BLaER1 treated with 17β-estradiol and CSF1 and Interleukin-3, amounts not matched to agents 10 nM and 100 nM (cell line): ENCODE results near the gene UHRF1.
"Not testable (repeated sequence)": the region's sequence is repeated elsewhere in the genome, so short reads cannot be mapped to it uniquely, and the experiment has no call there.

Experiments used
- H3K27ac ChIP-seq, 11 experiments: shearing (Covaris generic); formaldehyde crosslinking; 2 replicates each; pipeline ENCODE4 v1.8.1; 2022
- H3K27me3 ChIP-seq, 11 experiments: shearing (Covaris generic); formaldehyde crosslinking; 2 replicates each; pipeline ENCODE4 v1.8.1; 2022
- H3K36me3 ChIP-seq, 11 experiments: shearing (Covaris generic); formaldehyde crosslinking; 2 replicates each; pipeline ENCODE4 v1.8.1; 2022
- H3K4me1 ChIP-seq, 10 experiments: shearing (Covaris generic); formaldehyde crosslinking; 2 replicates each; pipeline ENCODE4 v1.8.1; 2022
- H3K4me2 ChIP-seq, 11 experiments: shearing (Covaris generic); formaldehyde crosslinking; 2 replicates each; pipeline ENCODE4 v1.8.1; 2022
- H3K4me3 ChIP-seq, 10 experiments: shearing (Covaris generic); formaldehyde crosslinking; 2 replicates each; pipeline ENCODE4 v1.8.1; 2022
- H3K9ac ChIP-seq, 11 experiments: shearing (Covaris generic); formaldehyde crosslinking; 2 replicates each; pipeline ENCODE4 v1.8.1; 2022
- H3K9me3 ChIP-seq, 11 experiments: shearing (Covaris generic); formaldehyde crosslinking; replicated peaks in 1 of 11; 2 replicates each; pipeline ENCODE4 v1.8.1; 2022
- H4K20me1 ChIP-seq, 11 experiments: shearing (Covaris generic); formaldehyde crosslinking; 2 replicates each; pipeline ENCODE4 v1.8.1; 2022
- Cebpa-rat ChIP-seq, 11 experiments: shearing (Covaris generic); IDR thresholded peaks; 2 replicates each; pipeline ENCODE4 v1.8.1; 2022

UHRF1 gene

DNA sequence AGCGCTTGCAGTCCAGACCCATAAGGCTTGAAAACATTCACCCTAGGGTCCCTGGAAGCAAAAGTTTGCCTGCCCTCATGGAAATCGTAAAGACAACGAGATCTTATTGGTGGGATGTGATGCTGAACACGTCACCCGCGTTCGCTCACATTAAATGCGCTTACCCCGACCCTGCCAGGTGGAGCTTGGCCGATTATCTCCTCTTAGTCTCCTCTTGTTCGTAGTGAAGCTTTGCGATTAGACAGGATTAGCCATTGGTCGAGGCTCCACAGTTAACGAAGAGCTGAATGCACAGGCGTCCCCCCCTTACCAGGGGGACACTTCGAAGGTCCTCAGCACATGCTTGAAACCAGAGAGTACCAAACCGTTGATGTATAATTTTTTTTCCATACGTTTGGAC is 43.6 kb downstream of the UHRF1 start:
- H3K4me3 ChIP-seq, result no peak overlapping the region
- H3K36me3 ChIP-seq, result peaks cover 21 to 100% (median 100%) of the 10 kb centered on the region in 11 experiments; a peak in 21 of 22 replicates
- no peak overlapping the region for H3K27ac ChIP-seq
- H3K27me3 ChIP-seq, result no peaks in the 10 kb centered on the region
- H3K9ac ChIP-seq, result peak overlapping the region in 1 of 11 experiments; percentile 10; a peak in 1 of 22 replicates
- peaks cover 0 to 100% (median 97%) of the 10 kb centered on the region in 11 experiments; a peak in 18 of 22 replicates for H4K20me1 ChIP-seq
- no peak overlapping the region for H3K4me2 ChIP-seq
- peaks cover 0 to 5% (median 4%) of the 10 kb centered on the region in 10 experiments; a peak in 10 of 20 replicates for H3K4me1 ChIP-seq
- no peaks in the 10 kb centered on the region for H3K9me3 ChIP-seq
- no peak for TF ChIP-seq Cebpa-rat (IDR thresholded peaks at IDR 0.05)

DNA sequence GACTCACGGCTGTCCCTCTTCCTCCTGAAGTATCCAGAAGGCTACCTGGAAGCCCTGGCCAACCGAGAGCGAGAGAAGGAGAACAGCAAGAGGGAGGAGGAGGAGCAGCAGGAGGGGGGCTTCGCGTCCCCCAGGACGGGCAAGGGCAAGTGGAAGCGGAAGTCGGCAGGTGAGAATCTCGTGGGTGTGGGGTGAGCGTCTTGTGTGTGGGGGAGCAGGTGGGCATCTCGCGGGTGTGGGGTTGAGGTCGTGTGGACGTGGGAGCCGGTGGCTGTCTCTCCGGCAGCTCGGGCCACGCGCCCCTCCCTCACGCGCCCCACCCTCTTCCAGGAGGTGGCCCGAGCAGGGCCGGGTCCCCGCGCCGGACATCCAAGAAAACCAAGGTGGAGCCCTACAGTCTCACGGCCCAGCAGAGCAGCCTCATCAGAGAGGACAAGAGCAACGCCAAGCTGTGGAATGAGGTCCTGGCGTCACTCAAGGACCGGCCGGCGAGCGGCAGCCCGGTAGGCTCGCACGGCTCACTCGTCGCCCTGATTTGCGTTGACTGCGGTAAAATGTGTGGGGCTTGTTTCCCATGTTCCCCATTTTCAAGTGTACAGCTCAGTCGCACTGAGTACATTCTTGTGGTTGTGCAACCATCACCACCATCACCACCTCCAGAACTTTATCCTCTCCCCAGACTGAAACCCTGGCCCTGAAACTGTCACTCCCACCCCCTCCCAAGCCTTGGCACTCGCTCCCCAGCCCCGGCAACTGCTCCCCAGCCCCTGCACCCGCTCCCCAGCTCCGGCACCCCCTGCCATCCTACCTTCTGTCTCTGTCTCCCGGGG is 45.2 kb downstream of the UHRF1 start:
- peaks cover 0 to 100% (median 99%) of the 10 kb centered on the region in 11 experiments; a peak in 18 of 22 replicates for H4K20me1 ChIP-seq
- peaks cover 21 to 100% (median 100%) of the 10 kb centered on the region in 11 experiments; a peak in 21 of 22 replicates for H3K36me3 ChIP-seq
- peak overlapping the region in 3 of 11 experiments; percentile 32 to 42 (median 35); a peak in 3 of 22 replicates for H3K27ac ChIP-seq
- not testable (repeated sequence) for H3K9me3 ChIP-seq, H3K4me2 ChIP-seq, H3K4me3 ChIP-seq, H3K27me3 ChIP-seq
- peaks cover 7 to 21% (median 18%) of the 10 kb centered on the region in 10 experiments; a peak in 18 of 20 replicates for H3K4me1 ChIP-seq
- peak overlapping the region in 1 of 11 experiments; percentile 8; a peak in 1 of 22 replicates for H3K9ac ChIP-seq

DNA sequence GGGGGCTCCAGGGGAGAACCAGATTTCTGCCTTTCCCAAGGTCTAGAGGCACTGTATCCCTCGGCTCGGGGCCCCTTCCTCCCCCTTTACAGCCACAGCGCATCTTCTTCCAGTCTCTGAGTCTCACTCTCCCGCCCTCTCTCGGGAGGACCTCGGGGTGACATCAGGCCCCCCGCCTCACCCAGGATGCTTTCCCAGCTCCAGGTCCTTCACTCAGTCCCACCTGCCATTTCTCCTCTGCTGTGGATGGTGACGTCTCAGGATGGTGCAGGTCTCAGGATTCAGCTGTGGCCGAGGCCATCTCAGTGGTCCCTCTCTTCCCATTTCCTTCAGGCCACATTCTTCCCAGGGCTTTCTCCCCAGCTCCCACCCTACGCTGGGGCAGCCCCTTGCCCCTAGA is 46.0 kb downstream of the UHRF1 start:
- peaks cover 21 to 100% (median 100%) of the 10 kb centered on the region in 11 experiments; a peak in 21 of 22 replicates for H3K36me3 ChIP-seq
- H4K20me1 ChIP-seq, result peaks cover 0 to 100% (median 99%) of the 10 kb centered on the region in 11 experiments; a peak in 18 of 22 replicates
- H3K9me3 ChIP-seq, result no peaks in the 10 kb centered on the region
- H3K4me2 ChIP-seq, result no peak overlapping the region
- no peak for TF ChIP-seq Cebpa-rat (IDR thresholded peaks at IDR 0.05)
- H3K27me3 ChIP-seq, result no peaks in the 10 kb centered on the region
- H3K27ac ChIP-seq, result peak overlapping the region in 2 of 11 experiments; percentile 22 to 32; a peak in 2 of 22 replicates
- peaks cover 9 to 23% (median 19%) of the 10 kb centered on the region in 10 experiments; a peak in 18 of 20 replicates for H3K4me1 ChIP-seq
- no peak overlapping the region for H3K4me3 ChIP-seq
- 0 out of 22 replicates have a peak overlapping the region, but pooled peaks of 1 of the 11 experiments have one; percentile 18 for H3K9ac ChIP-seq

DNA sequence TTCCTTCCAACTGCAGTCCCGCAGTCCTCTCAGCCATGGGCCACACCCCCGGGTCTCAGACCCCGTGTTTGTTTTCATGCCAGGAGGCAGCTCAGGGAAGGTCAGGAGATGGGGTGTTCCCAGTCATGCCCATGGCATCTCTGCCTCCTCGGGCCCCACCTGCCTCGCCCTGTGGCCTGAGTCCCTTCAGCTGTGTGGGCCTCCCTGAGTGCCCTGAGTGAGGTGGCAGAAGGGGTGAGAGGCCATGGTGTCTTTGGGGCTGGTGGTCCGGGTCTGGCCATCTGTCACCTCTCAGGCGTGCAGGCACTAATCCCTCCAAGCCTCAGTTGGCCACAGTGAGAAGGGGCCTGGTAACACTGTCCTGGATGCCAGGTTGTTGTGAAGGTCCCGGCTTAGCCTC is 48.7 kb downstream of the UHRF1 start:
- Histone ChIP-seq H3K36me3 (peaks cover 7 to 97% (median 90%) of the 10 kb centered on the region in 11 experiments; a peak in 21 of 22 replicates), H4K20me1 (peaks cover 0 to 87% (median 85%) of the 10 kb centered on the region in 11 experiments; a peak in 18 of 22 replicates), H3K9ac (peak overlapping the region in 6 of 11 experiments; percentile 6 to 54 (median 35); a peak in 6 of 22 replicates), H3K27me3 (no peaks in the 10 kb centered on the region), H3K27ac (peak overlapping the region in 8 of 11 experiments; percentile 14 to 48 (median 26); a peak in 9 of 22 replicates), H3K4me2 (no peak overlapping the region; a peak in 1 of 22 replicates), H3K4me1 (peaks cover 9 to 23% (median 19%) of the 10 kb centered on the region in 10 experiments; a peak in 18 of 20 replicates), H3K9me3 (no peaks in the 10 kb centered on the region), H3K4me3 (no peak overlapping the region)
- no peak for TF ChIP-seq Cebpa-rat (IDR thresholded peaks at IDR 0.05)

DNA sequence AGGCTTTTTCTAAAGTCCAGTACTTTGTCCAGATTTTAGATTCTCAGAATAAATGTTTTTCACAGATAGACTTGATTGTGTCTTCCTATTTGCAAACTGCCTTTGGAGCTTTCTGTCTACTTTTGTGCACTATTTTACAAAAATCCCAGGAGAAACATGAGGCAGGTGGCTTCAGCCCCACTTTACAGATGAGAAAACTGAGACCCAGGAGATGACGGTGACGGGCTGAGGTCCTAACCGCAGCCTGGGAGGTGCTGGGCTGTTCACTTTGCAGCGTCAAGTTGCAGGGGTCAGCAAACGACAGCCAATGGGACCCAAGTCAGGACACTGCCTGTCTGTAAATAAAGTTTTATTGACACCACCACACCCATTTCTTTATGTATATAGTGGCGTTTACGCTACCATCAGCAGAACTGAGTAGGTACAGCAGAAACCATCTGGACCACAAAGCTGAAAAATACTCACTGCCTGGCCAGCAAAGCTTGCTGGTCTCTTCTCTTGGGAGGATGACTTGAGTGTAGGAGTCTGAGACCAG is 52.9 kb downstream of the UHRF1 start:
- Histone ChIP-seq H3K27ac (no peak overlapping the region), H3K4me3 (no peak overlapping the region), H3K9ac (no peak overlapping the region), H3K9me3 (no peaks in the 10 kb centered on the region), H3K27me3 (no peaks in the 10 kb centered on the region), H3K4me1 (peaks cover 24 to 55% (median 42%) of the 10 kb centered on the region in 10 experiments), H3K4me2 (no peak overlapping the region), H4K20me1 (peaks cover 0 to 87% (median 83%) of the 10 kb centered on the region in 11 experiments; a peak in 18 of 22 replicates), H3K36me3 (peaks cover 0 to 82% (median 75%) of the 10 kb centered on the region in 11 experiments; a peak in 21 of 22 replicates)
- TF ChIP-seq Cebpa-rat (IDR thresholded peaks at IDR 0.05), result no peak

DNA sequence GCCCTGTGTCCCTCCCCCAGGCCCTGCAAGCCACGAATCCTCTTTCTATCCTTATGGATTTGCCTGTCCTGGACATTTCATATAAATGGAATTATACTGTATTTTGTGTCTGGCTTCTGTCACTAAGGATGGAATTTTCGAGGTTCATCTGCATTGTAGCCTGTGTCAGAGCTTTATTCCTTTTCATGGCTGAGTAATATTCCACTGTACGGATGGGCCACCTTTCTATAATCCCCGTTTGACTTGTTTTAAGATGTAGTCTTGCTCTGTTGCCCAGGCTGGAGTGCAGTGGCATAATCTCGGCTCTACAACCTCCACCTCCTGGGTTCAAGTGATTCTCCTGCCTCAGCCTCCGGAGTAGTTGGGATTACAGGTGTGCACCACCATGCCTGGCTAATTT is 55.8 kb downstream of the UHRF1 start:
- Histone ChIP-seq H3K36me3 (peaks cover 0 to 53% (median 46%) of the 10 kb centered on the region in 11 experiments; a peak in 19 of 22 replicates), H3K4me2 (peak overlapping the region in 5 of 11 experiments; percentile 65 to 80 (median 70); a peak in 3 of 22 replicates), H3K27me3 (no peaks in the 10 kb centered on the region; a peak in 1 of 22 replicates), H3K9ac (no peak overlapping the region), H3K4me3 (no peak overlapping the region), H4K20me1 (peaks cover 5 to 78% (median 72%) of the 10 kb centered on the region in 11 experiments; a peak in 21 of 22 replicates), H3K9me3 (no peaks in the 10 kb centered on the region), H3K27ac (no peak overlapping the region), H3K4me1 (peaks cover 27 to 50% (median 38%) of the 10 kb centered on the region in 10 experiments)
- TF ChIP-seq Cebpa-rat (IDR thresholded peaks at IDR 0.05), result no peak

DNA sequence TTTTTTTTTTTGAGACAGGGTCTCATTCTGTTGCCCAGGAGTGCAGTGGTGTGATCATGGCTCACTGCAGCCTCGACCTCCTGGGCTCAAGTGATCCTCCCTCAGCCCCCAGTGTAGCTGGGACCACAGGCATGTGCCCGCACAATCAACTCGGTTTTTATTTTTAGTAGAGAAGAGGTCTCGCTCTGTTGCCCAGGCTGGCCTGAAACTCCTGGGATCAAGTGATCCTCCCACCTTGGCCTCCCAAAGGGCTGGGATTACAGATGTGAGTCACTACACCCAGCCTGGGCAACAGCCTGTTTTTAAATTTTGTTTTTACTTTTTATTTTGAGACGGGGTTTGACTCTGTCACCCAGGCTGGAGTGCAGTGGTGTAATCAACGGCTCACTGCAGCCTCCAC is 57.3 kb downstream of the UHRF1 start:
- peaks cover 40 to 65% (median 54%) of the 10 kb centered on the region in 10 experiments for H3K4me1 ChIP-seq
- H3K27ac ChIP-seq, result peak overlapping the region in 9 of 11 experiments; percentile 23 to 57 (median 38); a peak in 17 of 22 replicates
- TF ChIP-seq Cebpa-rat (IDR thresholded peaks at IDR 0.05), result no peak
- H3K9me3 ChIP-seq, result no peaks in the 10 kb centered on the region
- H3K4me3 ChIP-seq, result no peak overlapping the region
- H3K27me3 ChIP-seq, result no peaks in the 10 kb centered on the region; a peak in 1 of 22 replicates
- peaks cover 20 to 89% (median 83%) of the 10 kb centered on the region in 11 experiments for H4K20me1 ChIP-seq
- H3K9ac ChIP-seq, result peak overlapping the region in 10 of 11 experiments; percentile 1 to 59 (median 24); a peak in 10 of 22 replicates
- H3K36me3 ChIP-seq, result peaks cover 0 to 46% (median 38%) of the 10 kb centered on the region in 11 experiments; a peak in 19 of 22 replicates
- H3K4me2 ChIP-seq, result peak overlapping the region; percentile 48 to 90 (median 70)

DNA sequence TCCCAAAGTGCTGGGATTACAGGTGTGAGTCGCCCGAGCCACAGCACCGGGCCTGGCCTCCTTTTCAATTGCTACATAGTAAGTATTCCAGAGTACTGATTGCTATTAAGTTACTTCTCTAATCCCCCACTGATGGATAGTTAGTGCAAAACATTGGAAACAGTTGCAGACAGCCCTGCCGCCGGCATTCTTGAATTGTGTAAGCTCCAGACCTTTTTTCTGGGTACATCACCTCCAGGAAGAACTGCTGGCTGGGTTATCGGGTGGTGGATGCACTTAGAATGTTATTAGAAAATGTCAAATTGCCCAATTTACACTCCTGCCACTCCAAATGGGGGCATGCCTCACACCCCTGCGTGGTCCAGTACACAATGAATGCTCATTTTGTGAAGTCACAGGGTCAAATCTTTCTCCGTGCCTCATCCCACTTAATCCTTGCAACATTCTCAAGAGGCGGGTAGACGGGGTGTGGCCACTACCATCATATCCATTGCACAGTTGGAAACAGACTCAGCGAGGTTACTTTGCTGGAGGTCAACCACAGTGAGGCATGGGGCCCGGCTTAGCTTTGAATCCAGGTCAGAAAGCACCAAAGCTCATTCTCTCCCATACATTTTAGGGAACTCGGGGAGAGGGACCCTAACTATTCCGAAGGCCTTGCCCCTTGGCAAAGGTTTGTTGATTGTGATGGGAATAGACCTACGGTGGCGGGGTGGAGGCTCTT is 58.6 kb downstream of the UHRF1 start:
- H3K9me3 ChIP-seq, result no peaks in the 10 kb centered on the region
- H3K27me3 ChIP-seq, result no peaks in the 10 kb centered on the region; a peak in 1 of 22 replicates
- H3K4me2 ChIP-seq, result peak overlapping the region; percentile 58 to 90 (median 75)
- H3K27ac ChIP-seq, result peak overlapping the region in 10 of 11 experiments; percentile 24 to 71 (median 57); a peak in 16 of 22 replicates
- peak overlapping the region; percentile 27 to 63 (median 42); a peak in 17 of 20 replicates for H3K4me3 ChIP-seq
- TF ChIP-seq Cebpa-rat (IDR thresholded peaks at IDR 0.05), result no peak; a peak in 1 of 22 replicates
- peaks cover 33 to 92% (median 87%) of the 10 kb centered on the region in 11 experiments for H4K20me1 ChIP-seq
- peaks cover 0 to 33% (median 25%) of the 10 kb centered on the region in 11 experiments; a peak in 19 of 22 replicates for H3K36me3 ChIP-seq
- peaks cover 53 to 78% (median 67%) of the 10 kb centered on the region in 10 experiments for H3K4me1 ChIP-seq
- peak overlapping the region in 10 of 11 experiments; percentile 27 to 58 (median 44); a peak in 18 of 22 replicates for H3K9ac ChIP-seq
